Sigmoid colon (tissue), 3 donors: ENCODE data around the gene OGFRL1.

Experiments
- CTCF ChIP-seq, 4 experiments: fragments of 450-650 bp in 3 of 4; fragments of 200-600 bp in 1 of 4; IDR thresholded peaks; one replicate each; pipeline ENCODE4 v1.5.1; 2016 to 2019; ENCODE audit warnings: antibody characterized with exemption in 4 of 4, mild to moderate bottlenecking in 3 of 4, moderate library complexity in 2 of 4
- POLR2A ChIP-seq, 2 donors: fragments of 450-650 bp; IDR thresholded peaks; one replicate each; pipeline ENCODE4 v1.6.1; 2016; ENCODE audit warnings: antibody characterized with exemption in 2 of 2, mild to moderate bottlenecking in 2 of 2, moderate library complexity in 2 of 2

GRCh38 chr6:71301546-71301945, 12.9 kb downstream of the OGFRL1 start:
- no peak for TF ChIP-seq CTCF (IDR thresholded peaks at IDR 0.05)
- TF ChIP-seq POLR2A (IDR thresholded peaks at IDR 0.05): no peak
